Ascending aorta (tissue), 2 donors: Measurements from ENCODE around the gene RFLNA. TPM values are rescaled to one million over a fixed set of nuclear protein-coding genes. Genes with fewer than 3 reads are reported as not detected.

ENCODE experiments used
- DNase-seq, 2 donors: peaks; one replicate each; pipeline ENCODE4 v3.0.0-alpha.2; 2019; ENCODE audit warnings: low spot score in 2 of 2
- H3K27ac ChIP-seq, 2 donors: fragments of 200-600 bp; sonication (generic); one replicate each; pipeline ENCODE4 v1.5.1; 2016 to 2017; ENCODE audit warnings: mild to moderate bottlenecking in 1 of 2
- H3K27me3 ChIP-seq: fragments of 200-600 bp; sonication (generic); one replicate; pipeline ENCODE4 v1.5.1; 2017
- H3K36me3 ChIP-seq, 2 donors: fragments of 200-600 bp; sonication (generic); one replicate each; pipeline ENCODE4 v1.5.1; 2016
- H3K4me1 ChIP-seq, 2 donors: fragments of 200-600 bp; sonication (generic); one replicate each; pipeline ENCODE4 v1.5.1; 2016 to 2017; ENCODE audit warnings: mild to moderate bottlenecking in 1 of 2
- H3K4me3 ChIP-seq, 2 donors: fragments of 200-600 bp; sonication (generic); one replicate each; pipeline ENCODE4 v1.5.1; 2016 to 2017; ENCODE audit warnings: mild to moderate bottlenecking in 1 of 2
- H3K9me3 ChIP-seq, 2 donors: fragments of 200-600 bp; sonication (generic); one replicate each; pipeline ENCODE4 v1.5.1; 2016
- CTCF ChIP-seq, 3 experiments: fragments of 200-600 bp in 2 of 3; fragments of 450-650 bp in 1 of 3; sonication (generic) in 2 of 3; IDR thresholded peaks; one replicate each; pipeline ENCODE4 v1.5.1; 2016 to 2019; ENCODE audit warnings: antibody characterized with exemption in 3 of 3, mild to moderate bottlenecking in 1 of 3, moderate library complexity in 1 of 3
- intact Hi-C: fragments of 100-400 bp; cut with DNase I; formaldehyde crosslinking; loops from one replicate; pipeline ENCODE4 v1.15.1; 2023
- total RNA-seq: library from RNA; depleted of rRNA; stranded (reverse); fragments of >200 nt; gene quantifications from one replicate; pipeline ENCODE4 v1.1.0, GENCODE V29; 2016

The RFLNA gene
- total RNA-seq, 1 donor from 2014 or later = not detected

DNA sequence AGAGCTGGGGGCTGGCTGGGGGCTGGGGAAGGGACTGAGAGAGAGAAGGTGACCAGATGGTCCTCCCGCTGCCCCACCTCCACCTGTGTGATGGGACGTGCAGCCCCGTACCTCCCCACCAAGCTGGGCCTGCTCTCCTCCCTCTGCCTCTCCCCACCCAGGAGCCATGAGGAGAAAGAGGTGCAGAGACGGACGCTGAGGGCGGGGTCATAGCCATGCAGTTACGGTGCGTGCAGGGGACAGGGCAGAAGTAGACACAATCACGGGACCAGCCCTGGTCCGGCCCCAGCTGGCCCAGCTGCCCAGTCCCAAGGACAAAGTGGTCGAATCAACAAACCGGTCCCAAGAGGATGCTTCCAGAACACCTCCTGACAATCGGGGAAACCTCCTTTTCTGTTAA, 33.2 kb downstream of the RFLNA start:
- no peak for TF ChIP-seq CTCF (IDR thresholded peaks at IDR 0.05)
- DNase-seq = no peak
- peaks cover 75 to 79% of the 10 kb centered on the region in 2 donors for H3K36me3 ChIP-seq
- H3K9me3 ChIP-seq = peaks cover 9 to 10% of the 10 kb centered on the region in 2 donors
- intact Hi-C loops = no loop called here
- no peaks in the 10 kb centered on the region for H3K27me3 ChIP-seq
- peaks cover 0 to 19% of the 10 kb centered on the region in 2 donors for H3K4me1 ChIP-seq
- peak overlapping the region in 1 of 2 donors; percentile 14 for H3K4me3 ChIP-seq
- peak overlapping the region; percentile 20 to 77 for H3K27ac ChIP-seq

GRCh38 chr12:124328636-124329035, 33.7 kb downstream of the RFLNA start:
- H3K36me3 ChIP-seq = peaks cover 77 to 80% of the 10 kb centered on the region in 2 donors
- no peak overlapping the region for H3K4me3 ChIP-seq
- no peak for DNase-seq
- no peaks in the 10 kb centered on the region for H3K27me3 ChIP-seq
- H3K27ac ChIP-seq = peak overlapping the region; percentile 20 to 77
- no peak for TF ChIP-seq CTCF (IDR thresholded peaks at IDR 0.05)
- peaks cover 0 to 19% of the 10 kb centered on the region in 2 donors for H3K4me1 ChIP-seq
- peaks cover 5 to 8% of the 10 kb centered on the region in 2 donors for H3K9me3 ChIP-seq
- intact Hi-C loops = no loop called here

DNA sequence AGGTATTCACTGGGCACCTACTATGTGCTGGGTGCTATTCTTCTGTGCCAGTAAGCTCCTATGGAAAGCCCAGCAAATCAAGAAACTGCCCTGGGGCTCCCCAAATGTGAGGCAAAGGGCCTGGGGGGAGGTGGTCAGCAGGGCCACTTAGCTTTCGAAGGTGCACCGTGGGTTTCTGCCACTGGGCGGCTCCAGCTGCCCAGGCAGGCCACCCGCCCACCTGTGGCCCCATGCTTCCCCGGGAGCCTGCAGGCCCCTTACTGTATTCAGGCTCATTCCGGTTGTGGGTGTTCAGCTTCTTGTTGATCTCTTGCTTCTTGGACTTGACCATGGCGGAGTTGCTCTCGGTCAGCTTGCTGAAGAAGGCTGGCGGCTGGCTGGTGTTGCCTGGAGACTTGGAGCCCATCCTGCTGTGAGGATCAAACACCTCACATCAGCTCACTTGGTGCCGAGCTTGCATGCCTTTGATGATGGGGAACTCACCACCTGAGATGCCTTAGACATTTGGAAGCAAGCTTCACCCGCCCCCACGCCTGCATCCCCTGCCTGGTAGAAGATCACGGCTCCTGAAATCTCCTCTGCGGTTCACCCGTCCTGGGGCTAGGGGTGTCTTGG, 37.3 kb downstream of the RFLNA start:
- no peak overlapping the region for H3K27ac ChIP-seq
- TF ChIP-seq CTCF (IDR thresholded peaks at IDR 0.05) = no peak
- peaks cover 79 to 80% of the 10 kb centered on the region in 2 donors for H3K36me3 ChIP-seq
- no peak overlapping the region for H3K4me3 ChIP-seq
- no peaks in the 10 kb centered on the region for H3K9me3 ChIP-seq
- H3K4me1 ChIP-seq = peaks cover 0 to 19% of the 10 kb centered on the region in 2 donors
- DNase-seq = no peak
- no peaks in the 10 kb centered on the region for H3K27me3 ChIP-seq
- intact Hi-C loops = no loop called here

DNA sequence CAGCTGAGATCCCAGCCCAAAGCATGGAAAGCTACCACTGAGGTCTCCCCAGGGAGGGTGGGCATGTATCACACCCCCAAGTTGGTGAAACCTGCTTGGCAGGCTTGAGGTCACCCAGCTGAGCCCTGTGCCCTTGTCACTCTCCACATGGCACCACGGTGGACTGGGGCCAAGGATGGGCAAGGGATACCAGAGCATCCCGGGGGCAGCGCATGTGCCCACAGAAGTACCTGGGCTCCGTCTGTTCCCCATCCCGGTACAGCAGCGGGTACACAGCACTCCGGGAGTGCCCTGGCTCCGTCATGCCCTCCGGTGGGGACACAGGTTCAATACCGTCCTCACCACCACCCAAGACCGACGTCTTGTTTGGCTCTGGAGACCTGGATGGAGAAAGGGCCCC, 38.0 kb downstream of the RFLNA start:
- Histone ChIP-seq H3K4me1 (peaks cover 0 to 12% of the 10 kb centered on the region in 2 donors), H3K27ac (no peak overlapping the region), H3K4me3 (no peak overlapping the region), H3K36me3 (peaks cover 86 to 87% of the 10 kb centered on the region in 2 donors), H3K9me3 (no peaks in the 10 kb centered on the region), H3K27me3 (no peaks in the 10 kb centered on the region)
- TF ChIP-seq CTCF (IDR thresholded peaks at IDR 0.05) = no peak
- intact Hi-C loops = no loop called here
- DNase-seq = no peak

DNA sequence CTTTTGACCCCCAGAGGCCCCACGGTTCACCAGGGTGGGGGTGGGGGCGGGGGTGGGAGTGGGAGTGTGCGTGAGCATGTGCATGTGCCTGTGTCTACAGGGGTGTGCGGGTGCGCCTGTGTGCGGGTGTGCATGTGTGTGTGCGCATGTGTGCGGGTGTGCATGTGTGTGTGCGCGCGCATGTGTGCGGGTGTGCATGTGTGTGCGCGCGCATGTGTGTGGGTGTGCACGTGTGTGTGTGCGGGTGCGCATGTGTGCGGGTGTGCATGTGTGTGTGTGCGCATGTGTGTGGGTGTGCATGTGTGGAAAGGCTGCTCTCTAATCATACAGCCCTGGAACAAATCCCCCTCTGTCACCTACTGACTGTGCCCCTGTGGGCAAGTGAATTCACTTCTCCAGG, 38.8 kb downstream of the RFLNA start:
- Histone ChIP-seq H3K36me3 (peaks cover 88 to 89% of the 10 kb centered on the region in 2 donors), H3K4me3 (no peak overlapping the region), H3K27me3 (no peaks in the 10 kb centered on the region), H3K27ac (no peak overlapping the region), H3K9me3 (no peaks in the 10 kb centered on the region), H3K4me1 (peaks cover 0 to 5% of the 10 kb centered on the region in 2 donors)
- TF ChIP-seq CTCF (IDR thresholded peaks at IDR 0.05) = no peak
- DNase-seq = no peak
- intact Hi-C loops = no loop called here
